Gastrocnemius medialis (tissue), 4 donors: ENCODE data around the gene GNG7. TPM values are rescaled to one million over a fixed set of nuclear protein-coding genes. Genes with fewer than 3 reads are reported as not detected.

Experiments
- ATAC-seq, 2 donors: fragments of 150-250 bp; one replicate each; pipeline ENCODE4 v1.9.1; 2016
- DNase-seq, 2 donors: peaks; one replicate each; pipeline ENCODE4 v3.0.0-alpha.2; 2019
- H3K27ac ChIP-seq, 4 donors: fragments of 200-600 bp; sonication (generic); 1 replicate in 1 of 4; 2 replicates in 3 of 4; pipeline ENCODE4 v1.5.1; 2016 to 2018; ENCODE audit warnings: mild to moderate bottlenecking in 2 of 4, moderate library complexity in 1 of 4
- H3K27me3 ChIP-seq, 3 donors: fragments of 200-600 bp; sonication (generic) in 2 of 3; 1 replicate in 1 of 3; 2 replicates in 2 of 3; pipeline versions ENCODE4 v1.5.1 to v1.6.0; 2016 to 2019; ENCODE audit warnings: mild to moderate bottlenecking in 1 of 3, moderate library complexity in 1 of 3
- H3K36me3 ChIP-seq, 2 donors: fragments of 200-600 bp; sonication (generic) in 1 of 2; one replicate each; pipeline ENCODE4 v1.5.1; 2017 to 2018
- H3K4me1 ChIP-seq, 2 donors: fragments of 200-600 bp; sonication (generic) in 1 of 2; one replicate each; pipeline ENCODE4 v1.5.1; 2016 to 2017; ENCODE audit warnings: mild to moderate bottlenecking in 2 of 2
- H3K4me3 ChIP-seq, 4 donors: fragments of 200-600 bp; sonication (generic) in 3 of 4; 1 replicate in 1 of 4; 2 replicates in 3 of 4; pipeline ENCODE4 v1.5.1; 2016 to 2019; ENCODE audit warnings: mild to moderate bottlenecking in 2 of 4
- H3K9me3 ChIP-seq, 3 donors: fragments of 200-600 bp; sonication (generic) in 2 of 3; 1 replicate in 1 of 3; 2 replicates in 2 of 3; pipeline ENCODE4 v1.5.1; 2016 to 2019
- POLR2A ChIP-seq, 2 donors: fragments of 450-650 bp; IDR thresholded peaks; one replicate each; pipeline ENCODE4 v1.6.1; 2017; ENCODE audit warnings: antibody characterized with exemption in 2 of 2, mild to moderate bottlenecking in 2 of 2, moderate library complexity in 2 of 2
- in situ Hi-C, 4 donors: fragments of 200-750 bp; cut with MboI; loops; one replicate each; pipeline versions ENCODE4 v1.15.0 to v1.8.0; 2017; ENCODE audit warnings: low sequenced_read_pairs in 4 of 4
- intact Hi-C: fragments of 100-400 bp; cut with DNase I; formaldehyde crosslinking; loops from one replicate; pipeline ENCODE4 v1.15.1; 2023; ENCODE audit warnings: low total_unique reads
- total RNA-seq, 4 donors: library from RNA; depleted of rRNA; stranded (reverse); fragments of >200 nt; gene quantifications; one replicate each; pipeline versions ENCODE4 v1.1.0 to v1.2.3, GENCODE V29; 2016
- TF ChIP-seq, protein P1 (sequence below), 5 experiments: fragments of 450-650 bp in 3 of 5; fragments of 200-600 bp in 2 of 5; sonication (generic) in 2 of 5; IDR thresholded peaks in 4 of 5; conservative IDR thresholded peaks in 1 of 5; 1 replicate in 4 of 5; 2 replicates in 1 of 5; pipeline ENCODE4 v1.5.1; 2016 to 2019; ENCODE audit warnings: antibody characterized with exemption in 5 of 5, mild to moderate bottlenecking in 3 of 5, moderate library complexity in 3 of 5

Gene GNG7
- 1 to 10 TPM in 1 of 4 donors, under 1 TPM in 3; 0.46 to 1.1 (median 0.62) TPM for total RNA-seq

DNA sequence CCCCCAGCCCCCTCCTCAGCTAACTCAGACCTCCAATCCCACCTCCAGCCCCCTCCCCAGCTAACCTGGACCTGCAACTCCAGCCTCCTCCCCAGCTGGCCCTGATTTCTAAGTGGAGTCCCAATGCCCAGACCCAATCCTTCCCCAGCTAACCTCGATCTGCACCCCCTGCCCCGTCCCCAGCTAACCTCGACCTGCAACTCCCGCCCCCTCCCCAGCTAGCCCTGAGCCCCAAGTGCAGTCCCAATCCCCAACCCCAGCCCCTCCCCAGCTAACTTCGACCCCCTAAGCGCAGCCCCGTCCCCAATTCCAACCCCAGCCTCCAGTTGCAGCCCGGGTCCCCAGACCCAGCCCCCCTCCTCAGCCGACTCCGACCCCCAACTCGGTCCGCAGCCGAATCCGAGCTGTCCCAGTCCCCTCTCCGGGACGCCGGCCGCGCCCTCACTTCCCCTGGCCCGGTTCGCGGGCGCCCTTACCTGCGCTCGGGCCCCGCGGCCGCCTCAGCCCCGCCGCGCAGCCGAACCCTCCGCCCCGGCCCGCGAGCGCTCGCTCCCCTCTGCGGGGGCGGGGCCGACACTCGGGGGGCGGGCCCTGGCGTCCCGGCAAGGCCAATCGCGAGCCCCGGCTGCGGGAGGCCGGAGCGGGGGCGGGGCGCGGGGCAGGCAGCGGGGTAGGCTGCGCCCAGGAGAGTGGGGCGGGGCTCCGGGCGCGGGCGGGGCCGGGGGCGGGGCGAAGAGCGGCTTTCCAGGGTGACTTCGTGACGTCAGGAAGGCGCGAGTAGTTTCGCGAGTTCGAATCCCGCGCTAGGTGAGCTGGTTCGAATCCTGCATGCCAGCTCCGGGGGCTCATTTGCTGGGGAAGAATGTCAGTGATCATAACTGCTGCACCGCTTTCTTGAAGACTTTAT is at the start of gene GNG7:
Gene GNG7, minus strand, starts transcription at position 525 of the 907 bp plus-strand sequence. CDS start 182,006 bp downstream, outside the sequence.
- no peaks in the 10 kb centered on the region for H3K36me3 ChIP-seq
- ATAC-seq (peak; percentile 93 to 94), DNase-seq (peak; percentile 78 to 79)
- peaks cover 3 to 9% of the 10 kb centered on the region in 2 donors for H3K4me1 ChIP-seq
- H3K27ac ChIP-seq: peak within 1 kb of the TSS in 2 of 4 donors; percentile 43 to 52
- in situ Hi-C loops (no loop called here), intact Hi-C loops (loop anchor here (2.0 kb wide), 1 partner anchor 38 kb away; the partner anchor contains the start of gene SLC39A3)
- peak within 1 kb of the TSS; percentile 43 to 62 (median 58) for H3K4me3 ChIP-seq
- peak; percentile 51 to 70 for TF ChIP-seq POLR2A (IDR thresholded peaks at IDR 0.05)
- TF ChIP-seq, protein P1, sequence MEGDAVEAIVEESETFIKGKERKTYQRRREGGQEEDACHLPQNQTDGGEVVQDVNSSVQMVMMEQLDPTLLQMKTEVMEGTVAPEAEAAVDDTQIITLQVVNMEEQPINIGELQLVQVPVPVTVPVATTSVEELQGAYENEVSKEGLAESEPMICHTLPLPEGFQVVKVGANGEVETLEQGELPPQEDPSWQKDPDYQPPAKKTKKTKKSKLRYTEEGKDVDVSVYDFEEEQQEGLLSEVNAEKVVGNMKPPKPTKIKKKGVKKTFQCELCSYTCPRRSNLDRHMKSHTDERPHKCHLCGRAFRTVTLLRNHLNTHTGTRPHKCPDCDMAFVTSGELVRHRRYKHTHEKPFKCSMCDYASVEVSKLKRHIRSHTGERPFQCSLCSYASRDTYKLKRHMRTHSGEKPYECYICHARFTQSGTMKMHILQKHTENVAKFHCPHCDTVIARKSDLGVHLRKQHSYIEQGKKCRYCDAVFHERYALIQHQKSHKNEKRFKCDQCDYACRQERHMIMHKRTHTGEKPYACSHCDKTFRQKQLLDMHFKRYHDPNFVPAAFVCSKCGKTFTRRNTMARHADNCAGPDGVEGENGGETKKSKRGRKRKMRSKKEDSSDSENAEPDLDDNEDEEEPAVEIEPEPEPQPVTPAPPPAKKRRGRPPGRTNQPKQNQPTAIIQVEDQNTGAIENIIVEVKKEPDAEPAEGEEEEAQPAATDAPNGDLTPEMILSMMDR (IDR thresholded peaks at IDR 0.05 in 4 of 5, conservative IDR thresholded peaks at IDR 0.05 in 1 of 5): no peak
- H3K27me3 ChIP-seq: no peaks in the 10 kb centered on the region
- no peaks in the 10 kb centered on the region for H3K9me3 ChIP-seq

GRCh38 chr19:2751438-2751830 is 48.9 kb upstream of the GNG7 start:
- in situ Hi-C loops (loop anchor here in 1 of 4 donors (5.0 kb wide), 1 partner anchor 99 kb away; no protein-coding TSS in a partner anchor), intact Hi-C loops (no loop called here)
- no peaks in the 10 kb centered on the region for H3K27me3 ChIP-seq
- peaks cover 0 to 29% of the 10 kb centered on the region in 2 donors for H3K36me3 ChIP-seq
- no peak overlapping the region for H3K4me3 ChIP-seq
- no peak overlapping the region for H3K27ac ChIP-seq
- peaks cover 0 to 6% of the 10 kb centered on the region in 2 donors for H3K4me1 ChIP-seq
- no peak for TF ChIP-seq POLR2A (IDR thresholded peaks at IDR 0.05)
- TF ChIP-seq, protein P1 (IDR thresholded peaks at IDR 0.05 in 4 of 5, conservative IDR thresholded peaks at IDR 0.05 in 1 of 5): no peak
- ATAC-seq (no peak), DNase-seq (no peak)
- H3K9me3 ChIP-seq: no peaks in the 10 kb centered on the region

- Histone ChIP-seq H3K36me3 (peaks cover 0 to 25% of the 10 kb centered on the region in 2 donors), H3K4me3 (no peak overlapping the region), H3K27ac (no peak overlapping the region), H3K9me3 (no peaks in the 10 kb centered on the region), H3K4me1 (peaks cover 0 to 6% of the 10 kb centered on the region in 2 donors), H3K27me3 (no peaks in the 10 kb centered on the region)
- intact Hi-C loops (no loop called here), in situ Hi-C loops (loop anchor here in 1 of 4 donors (5.0 kb wide), 1 partner anchor 99 kb away; no protein-coding TSS in a partner anchor)
- ATAC-seq: no peak
- TF ChIP-seq, protein P1 (IDR thresholded peaks at IDR 0.05 in 4 of 5, conservative IDR thresholded peaks at IDR 0.05 in 1 of 5): no peak
- TF ChIP-seq POLR2A (IDR thresholded peaks at IDR 0.05): no peak
- no peak for DNase-seq
These were observed 48.4 kb upstream of the GNG7 start for GRCh38 chr19:2750808-2751437.

DNA sequence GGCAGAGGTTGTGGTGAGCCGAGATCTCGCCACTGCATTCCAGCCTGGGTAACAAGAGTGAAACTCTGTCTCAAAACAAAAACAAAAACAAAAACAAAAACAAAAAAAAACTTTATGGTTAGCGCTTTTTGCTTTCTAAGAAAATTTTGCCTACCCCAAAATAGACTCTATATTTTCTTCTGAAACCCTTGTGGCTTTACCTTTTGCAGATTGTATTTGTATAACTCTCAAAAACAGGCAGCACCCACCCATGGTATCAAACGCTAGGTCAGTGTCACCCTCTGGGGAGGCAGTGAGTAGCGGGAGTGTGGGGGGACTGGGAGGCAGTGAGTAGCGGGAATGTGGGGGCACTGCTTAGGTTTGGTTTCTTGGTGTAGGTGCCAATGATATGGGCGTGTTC is 44.9 kb upstream of the GNG7 start:
- Histone ChIP-seq H3K4me1 (peaks cover 0 to 6% of the 10 kb centered on the region in 2 donors), H3K4me3 (no peak overlapping the region), H3K27me3 (no peaks in the 10 kb centered on the region), H3K9me3 (no peaks in the 10 kb centered on the region), H3K27ac (no peak overlapping the region), H3K36me3 (no peaks in the 10 kb centered on the region)
- DNase-seq (no peak), ATAC-seq (no peak)
- no peak for TF ChIP-seq POLR2A (IDR thresholded peaks at IDR 0.05)
- TF ChIP-seq, protein P1 (IDR thresholded peaks at IDR 0.05 in 4 of 5, conservative IDR thresholded peaks at IDR 0.05 in 1 of 5): no peak
- intact Hi-C loops (no loop called here), in situ Hi-C loops (loop anchor here in 3 of 4 donors (5.0 to 10.0 kb wide), 2 partner anchors 93 to 100 kb away; no protein-coding TSS in a partner anchor)
